ENCODE measurements around the gene NAA60. TPM values are rescaled to one million over a fixed set of nuclear protein-coding genes. Genes with fewer than 3 reads are reported as not detected.

NAA60 gene
- total and polyA plus RNA-seq, 7 donors, result 15.0 to 73.5 (median 30.4) TPM

DNA sequence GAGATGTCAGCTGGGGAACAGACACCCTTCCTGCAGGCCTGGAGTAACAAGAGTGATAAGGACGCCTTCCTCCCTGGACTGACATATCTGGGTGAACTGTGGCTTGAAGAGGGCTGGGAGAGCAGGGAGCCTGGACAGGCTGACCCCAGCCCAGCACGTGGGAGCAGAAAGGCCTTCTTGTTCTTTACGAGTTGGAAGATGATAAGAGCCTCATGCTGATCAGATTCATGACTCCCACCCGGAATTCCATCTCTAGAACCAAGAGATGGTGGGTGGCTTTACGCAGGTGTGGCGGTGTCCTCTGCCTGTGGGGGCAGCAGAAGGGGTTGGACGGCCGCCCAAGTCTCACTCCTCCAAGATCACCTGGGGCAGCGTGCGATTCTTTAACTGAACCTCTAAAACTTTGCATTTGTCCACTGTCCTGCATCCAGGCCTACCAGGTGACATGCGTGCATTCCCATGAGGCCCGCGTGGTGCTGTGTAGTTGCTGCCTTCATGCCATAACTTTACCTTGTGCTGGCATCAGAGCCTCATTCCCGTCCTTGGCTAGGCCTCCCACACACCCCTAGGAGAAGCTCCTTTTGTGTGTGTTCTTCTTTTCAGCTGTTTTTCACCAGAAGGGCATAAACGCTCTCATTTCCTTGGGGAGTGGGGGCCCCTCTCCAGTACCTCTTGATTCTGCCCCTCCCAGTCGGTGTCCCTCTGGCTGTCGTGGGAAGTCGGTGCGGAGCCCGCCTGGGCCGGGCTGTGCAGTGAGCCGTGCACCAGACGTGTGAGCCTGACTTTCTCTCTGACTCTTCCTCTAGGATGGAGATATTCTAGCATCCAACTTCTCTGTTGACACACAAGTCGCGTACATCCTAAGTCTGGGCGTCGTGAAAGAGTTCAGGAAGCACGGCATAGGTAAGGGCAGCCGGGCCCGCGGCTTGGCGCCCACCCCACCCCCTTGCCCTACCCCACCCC lies 38.5 kb downstream of the NAA60 start:
- no peak for TF ChIP-seq POLR2A (IDR thresholded peaks at IDR 0.05)
- no peak for TF ChIP-seq POLR2AphosphoS5 (IDR thresholded peaks at IDR 0.05)
- no peak for TF ChIP-seq EP300 (IDR thresholded peaks at IDR 0.05)
- no peak for TF ChIP-seq CTCF (IDR thresholded peaks at IDR 0.05)
- Histone ChIP-seq H3K4me1 (no peaks in the 10 kb centered on the region), H3K27me3 (no peaks in the 10 kb centered on the region), H3K4me3 (no peak overlapping the region), H3K9me3 (no peaks in the 10 kb centered on the region), H3K27ac (no peak overlapping the region), H3K36me3 (peaks cover 41 to 80% (median 61%) of the 10 kb centered on the region in 4 donors)
- WGBS, 2 donors, result 95% methylated on average over 32 of the region's 32 CpGs
- intact Hi-C loops (cut with DNase I), result no loop called here
- no peak for DNase-seq

DNA sequence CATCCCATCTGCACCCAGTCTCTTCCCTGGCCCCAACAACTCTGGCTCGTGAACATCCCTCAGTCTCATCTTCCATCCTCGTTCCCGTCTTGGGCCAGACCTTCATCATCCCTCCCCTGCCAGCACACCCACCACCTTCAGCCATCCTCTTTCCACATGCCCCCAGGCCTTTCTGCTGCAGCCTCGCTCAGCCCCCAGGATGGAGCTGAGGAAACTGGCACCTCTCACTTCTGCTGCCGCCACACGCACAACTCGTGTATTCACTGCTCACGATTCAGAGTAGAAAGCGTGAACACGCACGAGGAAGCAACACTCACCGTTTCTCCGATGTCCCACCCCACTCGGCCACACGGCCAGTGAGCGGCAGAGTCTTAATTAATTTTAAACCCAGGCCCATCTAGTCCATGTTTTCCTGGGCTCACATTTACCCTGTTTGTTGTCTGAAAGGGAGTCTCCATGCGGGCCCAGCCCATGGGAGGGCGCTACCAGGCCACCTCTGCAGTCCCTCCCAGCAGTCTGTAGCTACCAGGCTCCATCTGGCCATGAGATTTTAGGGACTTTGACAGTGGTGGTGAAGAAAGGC lies 39.3 kb downstream of the NAA60 start:
- no peak for TF ChIP-seq CTCF (IDR thresholded peaks at IDR 0.05)
- TF ChIP-seq POLR2AphosphoS5 (IDR thresholded peaks at IDR 0.05), result no peak
- no peak for TF ChIP-seq EP300 (IDR thresholded peaks at IDR 0.05)
- no peak for TF ChIP-seq POLR2A (IDR thresholded peaks at IDR 0.05)
- intact Hi-C loops (cut with DNase I), result no loop called here
- no peak overlapping the region for H3K27ac ChIP-seq
- H3K27me3 ChIP-seq, result no peaks in the 10 kb centered on the region
- WGBS, 2 donors, result 95 to 96% methylated on average over 18 of the region's 18 CpGs
- peaks cover 41 to 86% (median 61%) of the 10 kb centered on the region in 4 donors for H3K36me3 ChIP-seq
- H3K9me3 ChIP-seq, result no peaks in the 10 kb centered on the region
- H3K4me1 ChIP-seq, result no peaks in the 10 kb centered on the region
- no peak for DNase-seq
- H3K4me3 ChIP-seq, result no peak overlapping the region

- no peaks in the 10 kb centered on the region for H3K27me3 ChIP-seq
- DNase-seq, result no peak
- H3K4me1 ChIP-seq, result no peaks in the 10 kb centered on the region
- TF ChIP-seq CTCF (IDR thresholded peaks at IDR 0.05) (no peak), POLR2A (IDR thresholded peaks at IDR 0.05) (no peak), POLR2AphosphoS5 (IDR thresholded peaks at IDR 0.05) (no peak), EP300 (IDR thresholded peaks at IDR 0.05) (no peak)
- no peaks in the 10 kb centered on the region for H3K9me3 ChIP-seq
- intact Hi-C loops (cut with DNase I), result no loop called here
- no peak overlapping the region for H3K27ac ChIP-seq
- H3K36me3 ChIP-seq, result peaks cover 41 to 81% (median 58%) of the 10 kb centered on the region in 4 donors
- WGBS, 2 donors, result 90 to 92% methylated on average over 30 of the region's 30 CpGs
- H3K4me3 ChIP-seq, result no peak overlapping the region
Measured at GRCh38 chr16:3484318-3485096, 41.0 kb downstream of the NAA60 start.

GRCh38 chr16:3485097-3485745 lies 41.7 kb downstream of the NAA60 start:
- 87 to 90% methylated on average over 15 of the region's 15 CpGs for WGBS, 2 donors
- peaks cover 41 to 74% (median 51%) of the 10 kb centered on the region in 4 donors for H3K36me3 ChIP-seq
- no peak overlapping the region for H3K4me3 ChIP-seq
- DNase-seq, result no peak
- no peak overlapping the region for H3K27ac ChIP-seq
- intact Hi-C loops (cut with DNase I), result no loop called here
- TF ChIP-seq POLR2A (IDR thresholded peaks at IDR 0.05) (no peak), EP300 (IDR thresholded peaks at IDR 0.05) (no peak), POLR2AphosphoS5 (IDR thresholded peaks at IDR 0.05) (no peak), CTCF (IDR thresholded peaks at IDR 0.05) (no peak)
- H3K9me3 ChIP-seq, result no peaks in the 10 kb centered on the region
- H3K4me1 ChIP-seq, result no peaks in the 10 kb centered on the region
- H3K27me3 ChIP-seq, result no peaks in the 10 kb centered on the region
